Measurements from ENCODE around the gene ZRANB2. TPM values are rescaled to one million over a fixed set of nuclear protein-coding genes. Genes with fewer than 3 reads are reported as not detected.

The ZRANB2 gene
- total RNA-seq, 2 experiments from 2014 or later: 107 to 119 TPM

DNA sequence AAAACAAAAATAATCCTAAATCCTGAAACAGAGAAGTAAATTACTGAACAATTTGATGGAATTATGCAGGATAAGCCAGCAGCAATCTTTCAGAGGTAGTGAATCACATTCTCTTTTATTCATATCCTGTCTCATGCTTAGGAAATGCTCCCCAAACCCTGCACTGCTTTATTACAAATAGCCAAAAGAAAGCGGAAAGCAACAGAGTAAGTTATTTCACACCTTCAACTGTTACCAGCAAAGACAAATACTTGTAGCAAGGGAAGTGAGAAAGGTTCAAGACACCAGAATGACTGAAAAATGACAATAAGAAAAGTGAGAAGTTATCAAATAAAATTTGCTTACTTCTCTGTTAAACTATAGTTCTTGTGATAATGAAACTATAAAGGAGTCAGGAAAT lies 6.2 kb downstream of the ZRANB2 start:
- DNase-seq (no peak), ATAC-seq (no peak)
- Mint-ChIP-seq H3K27ac (peak overlapping the region; percentile 47), H3K4me3 (no peak overlapping the region), H3K36me3 (ENCODE audit: low read depth) (peaks cover 64% of the 10 kb centered on the region), H3K4me1 (ENCODE audit: low read depth) (peaks cover 43% of the 10 kb centered on the region), H3K9me3 (no peaks in the 10 kb centered on the region), H3K27me3 (no peaks in the 10 kb centered on the region)
- ChIA-PET CTCF (no interaction called here), POLR2A (no interaction called here)
- intact Hi-C loops (cut with micrococcal nuclease): no loop called here
- TF ChIP-seq, protein P1, sequence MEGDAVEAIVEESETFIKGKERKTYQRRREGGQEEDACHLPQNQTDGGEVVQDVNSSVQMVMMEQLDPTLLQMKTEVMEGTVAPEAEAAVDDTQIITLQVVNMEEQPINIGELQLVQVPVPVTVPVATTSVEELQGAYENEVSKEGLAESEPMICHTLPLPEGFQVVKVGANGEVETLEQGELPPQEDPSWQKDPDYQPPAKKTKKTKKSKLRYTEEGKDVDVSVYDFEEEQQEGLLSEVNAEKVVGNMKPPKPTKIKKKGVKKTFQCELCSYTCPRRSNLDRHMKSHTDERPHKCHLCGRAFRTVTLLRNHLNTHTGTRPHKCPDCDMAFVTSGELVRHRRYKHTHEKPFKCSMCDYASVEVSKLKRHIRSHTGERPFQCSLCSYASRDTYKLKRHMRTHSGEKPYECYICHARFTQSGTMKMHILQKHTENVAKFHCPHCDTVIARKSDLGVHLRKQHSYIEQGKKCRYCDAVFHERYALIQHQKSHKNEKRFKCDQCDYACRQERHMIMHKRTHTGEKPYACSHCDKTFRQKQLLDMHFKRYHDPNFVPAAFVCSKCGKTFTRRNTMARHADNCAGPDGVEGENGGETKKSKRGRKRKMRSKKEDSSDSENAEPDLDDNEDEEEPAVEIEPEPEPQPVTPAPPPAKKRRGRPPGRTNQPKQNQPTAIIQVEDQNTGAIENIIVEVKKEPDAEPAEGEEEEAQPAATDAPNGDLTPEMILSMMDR (IDR thresholded peaks at IDR 0.05): no peak

DNA sequence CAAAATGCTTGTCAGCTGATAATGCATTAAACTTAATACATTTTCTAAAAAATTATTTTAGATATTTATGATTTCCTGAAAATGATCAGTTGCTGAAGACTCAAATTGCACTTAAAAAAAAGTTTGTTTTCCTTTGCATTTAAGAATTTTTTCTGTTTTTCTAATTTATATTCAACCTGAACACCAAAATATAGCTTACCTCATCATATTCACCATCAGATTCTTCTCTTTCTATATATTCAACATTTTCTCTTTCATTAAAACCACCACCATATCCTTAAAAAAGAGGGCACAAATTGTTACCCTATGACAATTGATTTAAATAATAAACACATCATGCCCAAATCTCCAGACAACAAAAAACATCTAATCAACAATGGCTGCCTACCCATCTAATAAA lies 8.6 kb downstream of the ZRANB2 start:
- Mint-ChIP-seq H3K27me3 (no peaks in the 10 kb centered on the region), H3K9me3 (no peaks in the 10 kb centered on the region), H3K4me1 (ENCODE audit: low read depth) (peaks cover 35% of the 10 kb centered on the region), H3K4me3 (no peak overlapping the region), H3K36me3 (ENCODE audit: low read depth) (peaks cover 57% of the 10 kb centered on the region), H3K27ac (peak overlapping the region; percentile 48)
- TF ChIP-seq, protein P1 (IDR thresholded peaks at IDR 0.05): no peak
- CTCF ChIA-PET: interaction anchor here (2.0 kb wide), 1 partner anchor 9 kb away, joined by 6 read pairs; the partner anchor contains the start of gene ZRANB2
- POLR2A ChIA-PET: no interaction called here
- ATAC-seq (no peak), DNase-seq (no peak)
- intact Hi-C loops (cut with micrococcal nuclease): no loop called here

DNA sequence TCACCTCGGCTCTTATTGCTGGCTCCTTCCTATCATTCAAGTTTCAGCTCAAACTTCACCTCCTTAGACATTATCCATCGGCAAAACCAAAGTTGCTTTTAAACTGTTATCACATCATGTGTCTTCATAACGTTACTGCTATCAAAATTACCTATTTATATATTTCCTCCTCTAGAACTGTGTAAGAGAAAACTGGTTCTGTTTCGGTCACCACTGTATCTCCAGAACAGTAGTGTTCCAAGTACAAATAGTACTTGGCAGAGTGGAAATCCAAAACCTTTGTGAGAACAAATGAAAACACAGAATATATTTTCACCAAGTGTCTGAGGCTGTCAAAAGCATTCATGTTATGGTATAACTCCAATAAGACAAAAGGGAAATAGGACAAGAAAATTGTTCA lies 9.1 kb downstream of the ZRANB2 start:
- intact Hi-C loops (cut with micrococcal nuclease): no loop called here
- Mint-ChIP-seq H3K36me3 (ENCODE audit: low read depth) (peaks cover 58% of the 10 kb centered on the region), H3K4me3 (no peak overlapping the region), H3K9me3 (no peaks in the 10 kb centered on the region), H3K4me1 (ENCODE audit: low read depth) (peaks cover 35% of the 10 kb centered on the region), H3K27ac (peak overlapping the region; percentile 41), H3K27me3 (no peaks in the 10 kb centered on the region)
- ATAC-seq: no peak
- ChIA-PET CTCF (interaction anchor here (2.0 kb wide), 1 partner anchor 9 kb away, joined by 6 read pairs; the partner anchor contains the start of gene ZRANB2), POLR2A (no interaction called here)
- TF ChIP-seq, protein P1 (IDR thresholded peaks at IDR 0.05): no peak
- no peak for DNase-seq

DNA sequence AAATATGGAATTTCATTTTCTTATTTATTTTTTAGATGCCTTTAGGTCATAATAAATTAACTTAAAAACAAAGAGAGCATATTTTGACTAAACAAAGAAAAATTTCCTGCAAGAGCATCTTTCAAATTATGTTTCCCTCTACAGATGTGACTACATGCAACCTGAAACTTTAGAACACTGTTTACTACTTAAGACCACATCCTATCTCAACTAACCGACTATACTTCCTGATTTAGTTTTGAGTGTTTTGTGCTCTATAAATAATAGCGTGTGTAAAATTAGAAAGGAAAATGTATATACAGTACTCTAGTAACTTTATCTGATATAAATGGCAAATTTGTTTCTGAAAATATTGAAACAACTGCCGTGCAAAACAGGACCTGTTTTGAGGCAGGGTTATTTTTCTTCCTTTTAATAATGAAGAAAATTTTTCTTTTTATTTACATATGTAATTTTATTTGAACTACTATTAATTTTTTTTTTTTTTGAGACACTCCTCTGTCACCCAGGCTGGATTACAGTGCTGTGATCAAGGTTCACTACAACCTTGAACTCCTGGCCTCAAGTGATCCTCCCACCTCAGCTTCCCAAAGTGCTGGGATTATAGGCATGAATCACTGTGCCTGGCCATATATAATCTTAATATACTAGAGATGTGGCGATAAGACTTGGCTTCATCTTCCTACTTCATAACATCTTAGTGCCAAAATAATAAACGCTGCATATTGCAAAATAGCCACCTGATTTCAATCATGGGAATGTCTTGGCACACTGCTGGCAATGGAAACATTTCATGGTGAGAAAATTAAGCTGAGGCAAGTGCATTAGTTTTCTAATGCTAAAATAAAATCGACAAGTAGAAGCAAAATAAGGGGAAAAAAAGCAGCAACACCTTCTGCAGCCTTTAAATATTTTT lies 12.3 kb downstream of the ZRANB2 start:
- Mint-ChIP-seq H3K4me3 (no peak overlapping the region), H3K27me3 (no peaks in the 10 kb centered on the region), H3K9me3 (no peaks in the 10 kb centered on the region), H3K36me3 (ENCODE audit: low read depth) (peaks cover 51% of the 10 kb centered on the region), H3K27ac (peak overlapping the region; percentile 78), H3K4me1 (ENCODE audit: low read depth) (peaks cover 17% of the 10 kb centered on the region)
- intact Hi-C loops (cut with micrococcal nuclease): no loop called here
- ChIA-PET CTCF (interaction anchor here (2.0 kb wide), 1 partner anchor 12 kb away, joined by 6 read pairs; the partner anchor contains the start of gene ZRANB2), POLR2A (interaction anchor here (1.0 kb wide), 1 partner anchor 8 kb away, joined by 3 read pairs; no protein-coding TSS in a partner anchor)
- TF ChIP-seq, protein P1 (IDR thresholded peaks at IDR 0.05): no peak
- DNase-seq: no peak
- ATAC-seq: peak; percentile 51

DNA sequence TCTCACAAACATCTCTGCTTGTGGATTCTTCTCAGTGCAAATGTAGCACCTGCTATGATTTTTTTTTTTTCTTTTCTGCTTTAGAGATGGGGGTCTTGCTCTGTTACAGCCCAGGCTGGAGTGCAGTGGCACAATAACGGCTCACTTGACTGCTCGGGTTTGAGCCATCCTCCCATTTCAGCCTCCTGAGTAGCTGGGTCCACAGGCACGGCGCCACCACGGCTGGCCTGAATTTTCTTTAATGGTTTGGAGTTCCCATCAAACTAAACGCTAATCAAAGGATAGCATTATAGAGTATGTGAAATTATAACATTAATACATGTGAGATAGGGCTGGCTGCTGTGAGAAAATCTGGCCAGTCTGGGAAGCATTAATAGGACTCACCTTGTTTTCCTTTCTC lies 26.0 kb downstream of the ZRANB2 start:
- no peaks in the 10 kb centered on the region for H3K9me3 Mint-ChIP-seq
- no peak overlapping the region for H3K27ac Mint-ChIP-seq
- ChIA-PET CTCF (interaction anchor here (0.5 kb wide), 1 partner anchor 10 kb away, joined by 3 read pairs; no protein-coding TSS in a partner anchor), POLR2A (no interaction called here)
- no peaks in the 10 kb centered on the region for H3K4me1 Mint-ChIP-seq (ENCODE audit: low read depth)
- H3K27me3 Mint-ChIP-seq: peaks cover 4% of the 10 kb centered on the region
- intact Hi-C loops (cut with micrococcal nuclease): loop anchor here (5.0 kb wide), 1 partner anchor 527 kb away; no protein-coding TSS in a partner anchor
- H3K4me3 Mint-ChIP-seq: no peak overlapping the region
- TF ChIP-seq, protein P1 (IDR thresholded peaks at IDR 0.05): no peak
- no peak for ATAC-seq
- no peak for DNase-seq
- H3K36me3 Mint-ChIP-seq (ENCODE audit: low read depth): peaks cover 8% of the 10 kb centered on the region
